IPS-NIHi7 (cell line): Measurements from ENCODE around the gene RIPK4.
A peak's percentile ranks its signal among the peaks of the same experiment; 100 is the strongest.

ENCODE experiments used
- DNase-seq: peaks from one replicate; pipeline ENCODE4 v3.0.0; 2012; ENCODE audit warnings: mixed read lengths; ENCODE audit errors: extremely low spot score

Gene RIPK4

GRCh38 chr21:41766883-41767605 lies at the start of gene RIPK4:
Gene RIPK4 (minus strand): TSS chr21:41767052. CDS start chr21:41767041, 11 bp downstream.
- peak; percentile 82 for DNase-seq

- no peak for DNase-seq
These were observed 49.1 kb upstream of the RIPK4 start for GRCh38 chr21:41815652-41816582.

GRCh38 chr21:41813226-41813625 lies 46.4 kb upstream of the RIPK4 start:
- no peak for DNase-seq

- DNase-seq = no peak
These were observed 45.8 kb upstream of the RIPK4 start for GRCh38 chr21:41812679-41813078.

GRCh38 chr21:41810597-41810932 lies 43.7 kb upstream of the RIPK4 start:
- no peak for DNase-seq

GRCh38 chr21:41809891-41810596 lies 43.2 kb upstream of the RIPK4 start:
- DNase-seq = no peak

- no peak for DNase-seq
These were observed 42.0 kb upstream of the RIPK4 start for GRCh38 chr21:41808846-41809245.

- DNase-seq = no peak
These were observed 41.2 kb upstream of the RIPK4 start for GRCh38 chr21:41808094-41808493.

- DNase-seq = no peak
These were observed 39.9 kb upstream of the RIPK4 start for GRCh38 chr21:41806773-41807172.

- no peak for DNase-seq
These were observed 38.8 kb upstream of the RIPK4 start for GRCh38 chr21:41805643-41806042.

GRCh38 chr21:41805038-41805437 lies 38.2 kb upstream of the RIPK4 start:
- DNase-seq = no peak

GRCh38 chr21:41804381-41804780 lies 37.5 kb upstream of the RIPK4 start:
- no peak for DNase-seq

GRCh38 chr21:41803316-41803715 lies 36.5 kb upstream of the RIPK4 start:
- no peak for DNase-seq

GRCh38 chr21:41802684-41803083 lies 35.8 kb upstream of the RIPK4 start:
- no peak for DNase-seq

GRCh38 chr21:41802198-41802584 lies 35.3 kb upstream of the RIPK4 start:
- no peak for DNase-seq

GRCh38 chr21:41801321-41802197 lies 34.7 kb upstream of the RIPK4 start:
- DNase-seq = no peak

GRCh38 chr21:41800425-41801320 lies 33.8 kb upstream of the RIPK4 start:
- DNase-seq = no peak

- no peak for DNase-seq
These were observed 32.9 kb upstream of the RIPK4 start for GRCh38 chr21:41799763-41800162.

- DNase-seq = no peak
These were observed 31.5 kb upstream of the RIPK4 start for GRCh38 chr21:41798326-41798725.

GRCh38 chr21:41796476-41797080 lies 29.7 kb upstream of the RIPK4 start:
- DNase-seq = no peak
